Kidney (tissue), 14 donors: Measurements from ENCODE around the gene ABCC3. TPM values are rescaled to one million over a fixed set of nuclear protein-coding genes. Genes with fewer than 3 reads are reported as not detected.
A peak's percentile ranks its signal among the peaks of the same experiment; 100 is the strongest.

Experiments
- DNase-seq, 5 donors: peaks; one replicate each; pipeline ENCODE4 v3.0.0-alpha.2; 2013 to 2020
- FAIRE-seq: peaks from 2 replicates; lab custom pipeline; 2012; peaks lifted over from hg19 to GRCh38; lab: Jason Lieb, UNC
- H3K27ac ChIP-seq, 2 donors: one replicate each; pipeline ENCODE4 v1.7.0; 2013; ENCODE audit warnings: low read depth in 2 of 2, low read length in 2 of 2, inconsistent platforms in 1 of 2
- H3K27me3 ChIP-seq: one replicate; pipeline ENCODE4 v1.7.1; 2013; ENCODE audit warnings: low read length, inconsistent platforms; ENCODE audit not compliant: control insufficient read depth, insufficient read depth
- H3K36me3 ChIP-seq, 3 donors: one replicate each; pipeline versions ENCODE4 v1.7.0 to v1.7.1; 2013; ENCODE audit warnings: low read length in 3 of 3, control low read depth in 1 of 3, inconsistent platforms in 1 of 3; ENCODE audit not compliant: insufficient read depth in 3 of 3, control insufficient read depth in 2 of 3
- H3K4me1 ChIP-seq, 3 donors: one replicate each; pipeline versions ENCODE4 v1.7.0 to v1.7.1; 2013; ENCODE audit warnings: low read length in 3 of 3, inconsistent platforms in 1 of 3, low read depth in 1 of 3; ENCODE audit not compliant: control insufficient read depth in 2 of 3, insufficient read depth in 2 of 3
- H3K4me3 ChIP-seq, 3 donors: one replicate each; pipeline versions ENCODE4 v1.7.0 to v1.8.1; 2013; ENCODE audit warnings: low read length in 3 of 3, control low read depth in 1 of 3, inconsistent platforms in 1 of 3
- H3K9ac ChIP-seq, 3 donors: one replicate each; pipeline versions ENCODE4 v1.7.0 to v1.7.1; 2013; ENCODE audit warnings: low read length in 3 of 3, control low read depth in 1 of 3, inconsistent platforms in 1 of 3
- H3K9me3 ChIP-seq, 3 donors: one replicate each; pipeline versions ENCODE4 v1.7.0 to v1.7.1; 2013; ENCODE audit warnings: low read length in 3 of 3, control low read depth in 1 of 3, inconsistent platforms in 1 of 3; ENCODE audit not compliant: control insufficient read depth in 2 of 3, insufficient read depth in 1 of 3
- intact Hi-C: fragments of 100-400 bp; cut with DNase I; formaldehyde crosslinking; loops from one replicate; pipeline ENCODE4 v1.11.1; 2022
- polyA plus RNA-seq: library from polyadenylated mRNA; stranded (reverse); fragments of 350-450 nt; fragmentation: Illumina TruSeq; extraction: RNeasy Lipid Tissue Mini Kit (QIAGEN cat#74804); gene quantifications from one replicate; pipeline ENCODE4 v1.2.3, GENCODE V29; 2014; ENCODE audit warnings: low read depth, low replicate concordance; ENCODE audit not compliant: insufficient read depth
- total RNA-seq: library from RNA; stranded (reverse); fragmentation: NEBNext Ultra II Directional; extraction: Animal tissue kit (Norgen Biotek cat#: 25700); gene quantifications from one replicate; pipeline ENCODE4 v1.2.1, GENCODE V29; 2021
- TF ChIP-seq, protein P1 (sequence below): IDR thresholded peaks from 3 replicates; pipeline ENCODE4 v1.5.1; 2012; ENCODE audit warnings: mild to moderate bottlenecking, moderate library complexity, borderline replicate concordance; ENCODE audit not compliant: insufficient read depth; ENCODE audit errors: extremely low read depth
- donor health status: control.
- donor health status: control.
- donor health status: control.
- donor health status: control.
- donor health status: control.
- donor health status: DM: yes; HTN: yes; CAD: no.
- donor health status: Normal renal cell carcinoma (clear cell type).

ABCC3 gene
- total and polyA plus RNA-seq, 2 donors from 2014 or later, result 9.3 to 156 TPM

DNA sequence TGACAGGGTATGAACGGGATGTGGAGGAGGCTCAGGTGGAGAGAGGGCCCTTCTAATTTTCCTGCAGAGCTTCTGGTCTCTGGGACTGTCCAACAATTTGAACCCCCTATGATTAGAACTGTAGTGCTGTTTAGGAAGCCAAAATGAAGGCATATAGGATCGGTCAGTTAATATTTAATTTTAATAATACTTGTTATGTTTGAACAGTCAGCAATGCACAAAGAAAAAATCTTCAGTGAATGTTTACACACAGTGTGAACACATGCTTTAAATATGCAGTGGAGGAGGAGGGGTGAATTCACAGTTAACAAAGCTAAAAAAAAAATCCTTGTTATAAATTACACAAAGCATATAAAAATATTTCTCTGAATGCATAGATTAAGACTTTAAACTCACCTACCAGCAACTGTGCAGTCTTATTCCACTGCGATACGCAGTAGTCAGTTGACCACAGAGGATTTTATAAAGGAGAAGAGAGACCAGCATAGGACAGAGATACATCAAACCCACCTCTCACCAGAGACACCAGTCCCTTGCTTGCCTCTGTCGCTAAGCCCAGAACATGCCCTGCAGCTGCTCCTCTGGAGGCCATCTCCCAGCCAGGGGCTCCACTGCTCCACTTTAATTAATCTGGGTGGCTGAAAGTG, 58.5 kb downstream of the ABCC3 start:
- intact Hi-C loops, result no loop called here
- FAIRE-seq, result no peak
- H3K27ac ChIP-seq, result peak overlapping the region; percentile 26 to 65

DNA sequence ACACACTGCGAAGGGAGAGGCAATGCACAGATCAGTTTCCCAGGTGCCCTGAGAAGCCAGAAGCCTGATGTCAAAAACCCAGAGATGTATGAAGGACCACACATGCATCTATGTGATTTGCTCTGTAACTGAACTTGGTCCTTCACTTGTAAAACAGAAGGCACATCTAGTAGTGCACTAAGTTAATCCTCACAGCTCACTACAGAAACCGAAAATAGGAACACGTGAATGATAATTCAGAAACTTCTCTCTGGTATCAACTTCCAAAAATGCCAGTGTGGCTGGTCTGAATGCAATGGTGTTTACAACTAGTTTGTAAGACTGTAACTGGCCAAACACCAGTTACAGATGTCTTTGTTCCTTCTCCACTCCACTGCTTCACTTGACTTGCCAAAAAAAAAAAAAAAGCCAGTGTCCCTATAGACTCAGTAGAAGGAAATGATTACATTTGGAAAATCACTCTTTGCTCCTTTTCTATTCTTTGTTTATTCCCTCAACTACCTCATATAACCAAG, 61.7 kb downstream of the ABCC3 start:
- no peak overlapping the region for H3K4me3 ChIP-seq
- H3K4me1 ChIP-seq, result peaks cover 15 to 42% (median 29%) of the 10 kb centered on the region in 3 donors
- H3K9me3 ChIP-seq, result no peaks in the 10 kb centered on the region
- intact Hi-C loops, result no loop called here
- FAIRE-seq, result no peak
- H3K36me3 ChIP-seq, result peaks cover 22 to 30% (median 23%) of the 10 kb centered on the region in 3 donors
- TF ChIP-seq, protein P1, sequence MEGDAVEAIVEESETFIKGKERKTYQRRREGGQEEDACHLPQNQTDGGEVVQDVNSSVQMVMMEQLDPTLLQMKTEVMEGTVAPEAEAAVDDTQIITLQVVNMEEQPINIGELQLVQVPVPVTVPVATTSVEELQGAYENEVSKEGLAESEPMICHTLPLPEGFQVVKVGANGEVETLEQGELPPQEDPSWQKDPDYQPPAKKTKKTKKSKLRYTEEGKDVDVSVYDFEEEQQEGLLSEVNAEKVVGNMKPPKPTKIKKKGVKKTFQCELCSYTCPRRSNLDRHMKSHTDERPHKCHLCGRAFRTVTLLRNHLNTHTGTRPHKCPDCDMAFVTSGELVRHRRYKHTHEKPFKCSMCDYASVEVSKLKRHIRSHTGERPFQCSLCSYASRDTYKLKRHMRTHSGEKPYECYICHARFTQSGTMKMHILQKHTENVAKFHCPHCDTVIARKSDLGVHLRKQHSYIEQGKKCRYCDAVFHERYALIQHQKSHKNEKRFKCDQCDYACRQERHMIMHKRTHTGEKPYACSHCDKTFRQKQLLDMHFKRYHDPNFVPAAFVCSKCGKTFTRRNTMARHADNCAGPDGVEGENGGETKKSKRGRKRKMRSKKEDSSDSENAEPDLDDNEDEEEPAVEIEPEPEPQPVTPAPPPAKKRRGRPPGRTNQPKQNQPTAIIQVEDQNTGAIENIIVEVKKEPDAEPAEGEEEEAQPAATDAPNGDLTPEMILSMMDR, result no peak
- DNase-seq, result no peak
- H3K9ac ChIP-seq, result no peak overlapping the region
- H3K27me3 ChIP-seq, result no peaks in the 10 kb centered on the region
- no peak overlapping the region for H3K27ac ChIP-seq

More for the DNA sequence above, 58.5 kb downstream of the ABCC3 start:
- H3K4me1 ChIP-seq, result peaks cover 17 to 58% (median 49%) of the 10 kb centered on the region in 3 donors
- peaks cover 16 to 19% (median 16%) of the 10 kb centered on the region in 3 donors for H3K36me3 ChIP-seq
- TF ChIP-seq, protein P1, result no peak
- no peaks in the 10 kb centered on the region for H3K9me3 ChIP-seq
- no peaks in the 10 kb centered on the region for H3K27me3 ChIP-seq
- H3K4me3 ChIP-seq, result no peak overlapping the region
- DNase-seq, result no peak
- H3K9ac ChIP-seq, result peak overlapping the region in 1 of 3 donors; percentile 15

DNA sequence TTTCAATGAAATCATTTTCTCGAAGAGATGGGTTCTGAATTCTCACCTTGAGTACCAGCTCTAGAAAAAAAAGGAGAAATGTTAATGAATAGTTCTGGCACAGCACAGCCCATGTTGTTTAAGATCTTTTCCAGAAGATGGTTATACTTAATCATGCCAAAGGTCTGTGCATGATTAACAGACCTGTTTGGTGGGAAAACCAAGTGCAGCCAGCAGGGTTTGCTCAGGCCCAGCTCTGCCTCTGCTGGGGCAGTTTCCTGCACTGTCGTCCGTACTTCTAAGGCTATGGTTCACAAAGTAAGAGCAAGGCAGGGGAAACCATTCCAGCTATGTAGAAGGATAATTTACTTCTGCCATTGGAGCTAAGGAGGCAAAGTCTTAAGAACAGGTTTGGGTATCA, 62.4 kb downstream of the ABCC3 start:
- intact Hi-C loops, result no loop called here
- Histone ChIP-seq H3K36me3 (peaks cover 22 to 30% (median 23%) of the 10 kb centered on the region in 3 donors), H3K4me1 (peaks cover 15 to 36% (median 23%) of the 10 kb centered on the region in 3 donors), H3K4me3 (no peak overlapping the region), H3K9me3 (no peaks in the 10 kb centered on the region), H3K27ac (peak overlapping the region; percentile 28 to 47), H3K9ac (no peak overlapping the region), H3K27me3 (no peaks in the 10 kb centered on the region)
- TF ChIP-seq, protein P1, result peak; percentile 17
- no peak for FAIRE-seq
- peak in 3 of 5 donors; percentile 39 to 74 (median 49) for DNase-seq
